ENCODE data around the gene SPIRE1. TPM values are rescaled to one million over a fixed set of nuclear protein-coding genes. Genes with fewer than 3 reads are reported as not detected.

The SPIRE1 gene
- total RNA-seq, 2 experiments from 2014 or later = 0.99 to 1.4 TPM

GRCh38 chr18:12443551-12443950 lies 214.4 kb downstream of the SPIRE1 start:
- intact Hi-C loops (cut with DNase I, micrococcal nuclease) = no loop called here
- Histone ChIP-seq H3K9me3 (ENCODE audit: control insufficient read depth in 1 of 2, insufficient read depth in 1 of 2, low read length in 2 of 2) (no peaks in the 10 kb centered on the region), H3K4me1 (ENCODE audit: insufficient read depth, low read length) (no peaks in the 10 kb centered on the region), H3K27ac (ENCODE audit: low read depth in 1 of 2, low read length in 2 of 2) (no peak overlapping the region), H3K27me3 (ENCODE audit: control insufficient read depth in 1 of 2, insufficient read depth in 2 of 2, low read length in 2 of 2) (no peaks in the 10 kb centered on the region), H3K4me3 (ENCODE audit: low read length) (no peak overlapping the region), H3K36me3 (ENCODE audit: insufficient read depth, low read length) (no peaks in the 10 kb centered on the region)
- Mint-ChIP-seq H3K27me3 (no peaks in the 10 kb centered on the region), H3K27ac (no peak overlapping the region), H3K36me3 (ENCODE audit: low read depth) (no peaks in the 10 kb centered on the region), H3K4me3 (no peak overlapping the region), H3K4me1 (ENCODE audit: low read depth) (no peaks in the 10 kb centered on the region), H3K9me3 (no peaks in the 10 kb centered on the region)
- POLR2A ChIA-PET = no interaction called here
- no peak for TF ChIP-seq CTCF (IDR thresholded peaks at IDR 0.05)
- DNase-seq = no peak
- ATAC-seq (ENCODE audit: poor library complexity) = no peak
- CTCF ChIA-PET = no interaction called here

- no peaks in the 10 kb centered on the region for H3K36me3 Mint-ChIP-seq (ENCODE audit: low read depth)
- DNase-seq (no peak), ATAC-seq (ENCODE audit: poor library complexity) (no peak)
- H3K4me3 Mint-ChIP-seq = no peak overlapping the region
- Histone ChIP-seq H3K4me3 (ENCODE audit: low read length) (no peak overlapping the region), H3K4me1 (ENCODE audit: insufficient read depth, low read length) (no peaks in the 10 kb centered on the region), H3K36me3 (ENCODE audit: insufficient read depth, low read length) (no peaks in the 10 kb centered on the region), H3K27ac (ENCODE audit: low read depth in 1 of 2, low read length in 2 of 2) (no peak overlapping the region), H3K27me3 (ENCODE audit: control insufficient read depth in 1 of 2, insufficient read depth in 2 of 2, low read length in 2 of 2) (no peaks in the 10 kb centered on the region), H3K9me3 (ENCODE audit: control insufficient read depth in 1 of 2, insufficient read depth in 1 of 2, low read length in 2 of 2) (no peaks in the 10 kb centered on the region)
- H3K27me3 Mint-ChIP-seq = no peaks in the 10 kb centered on the region
- H3K9me3 Mint-ChIP-seq = no peaks in the 10 kb centered on the region
- H3K4me1 Mint-ChIP-seq (ENCODE audit: low read depth) = no peaks in the 10 kb centered on the region
- H3K27ac Mint-ChIP-seq = no peak overlapping the region
- CTCF ChIA-PET = no interaction called here
- intact Hi-C loops (cut with DNase I, micrococcal nuclease) = no loop called here
- POLR2A ChIA-PET = no interaction called here
- no peak for TF ChIP-seq CTCF (IDR thresholded peaks at IDR 0.05)
These were observed 215.0 kb downstream of the SPIRE1 start for GRCh38 chr18:12442946-12443345.

DNA sequence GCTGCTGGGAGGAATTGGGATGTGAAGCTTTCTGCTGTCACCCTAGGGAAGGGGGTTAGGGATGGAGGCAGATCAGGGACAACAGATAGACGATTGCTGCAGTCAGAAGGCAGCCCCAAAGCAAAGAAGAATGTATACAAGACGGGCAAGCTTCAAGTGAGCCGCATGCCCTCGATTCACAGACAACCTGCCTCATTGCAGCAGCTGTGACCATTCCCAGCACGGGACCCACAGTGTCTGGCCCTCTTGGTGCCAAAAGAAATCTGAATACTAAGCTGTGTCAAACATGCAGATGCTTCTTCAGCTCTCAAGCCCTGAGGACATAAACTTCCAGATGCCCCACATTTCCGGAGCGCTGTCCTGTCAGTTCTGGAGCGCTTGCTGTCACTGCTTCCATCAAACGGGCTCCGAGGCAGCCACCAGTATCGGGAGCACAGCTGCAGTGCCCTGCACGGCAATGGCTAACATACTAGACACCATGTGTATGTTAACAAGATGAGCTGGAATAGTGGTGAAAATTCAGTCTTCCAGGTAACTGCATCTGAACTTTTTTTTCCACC lies 216.4 kb downstream of the SPIRE1 start:
- H3K4me1 ChIP-seq (ENCODE audit: insufficient read depth, low read length) = no peaks in the 10 kb centered on the region
- intact Hi-C loops (cut with DNase I, micrococcal nuclease) = no loop called here
- Mint-ChIP-seq H3K4me3 (no peak overlapping the region), H3K27me3 (no peaks in the 10 kb centered on the region), H3K27ac (no peak overlapping the region), H3K36me3 (ENCODE audit: low read depth) (no peaks in the 10 kb centered on the region), H3K9me3 (no peaks in the 10 kb centered on the region), H3K4me1 (ENCODE audit: low read depth) (no peaks in the 10 kb centered on the region)
- ATAC-seq (ENCODE audit: poor library complexity) (no peak), DNase-seq (no peak)
- no peaks in the 10 kb centered on the region for H3K9me3 ChIP-seq (ENCODE audit: control insufficient read depth in 1 of 2, insufficient read depth in 1 of 2, low read length in 2 of 2)
- H3K4me3 ChIP-seq (ENCODE audit: low read length) = no peak overlapping the region
- CTCF ChIA-PET = interaction anchor here (0.6 kb wide), 1 partner anchor 146 kb away, joined by 4 read pairs; no protein-coding TSS in a partner anchor
- POLR2A ChIA-PET = no interaction called here
- H3K27ac ChIP-seq (ENCODE audit: low read depth in 1 of 2, low read length in 2 of 2) = no peak overlapping the region
- H3K27me3 ChIP-seq (ENCODE audit: control insufficient read depth in 1 of 2, insufficient read depth in 2 of 2, low read length in 2 of 2) = no peaks in the 10 kb centered on the region
- no peak for TF ChIP-seq CTCF (IDR thresholded peaks at IDR 0.05)
- H3K36me3 ChIP-seq (ENCODE audit: insufficient read depth, low read length) = no peaks in the 10 kb centered on the region

Data from CD4-positive, alpha-beta T cell (primary cell).